ENCODE results near the gene KRTAP4-1. TPM values are rescaled to one million over a fixed set of nuclear protein-coding genes. Genes with fewer than 3 reads are reported as not detected.
A peak's percentile ranks its signal among the peaks of the same experiment; 100 is the strongest.

KRTAP4-1 gene
- polyA plus RNA-seq, 1 donor (not counting 4 experiments of a cell fraction or from before 2014, with no cell fraction given), result not detected

- Histone ChIP-seq H3K9ac (ENCODE audit: control insufficient read depth, extremely low read depth, insufficient read depth, low read length) (no peak overlapping the region), H4K20me1 (ENCODE audit: control insufficient read depth, extremely low read depth, insufficient read depth, low read length) (no peaks in the 10 kb centered on the region), H3K36me3 (ENCODE audit: control insufficient read depth in 2 of 2, extremely low read depth in 1 of 2, insufficient read depth in 2 of 2, low read length in 2 of 2) (no peaks in the 10 kb centered on the region), H3K9me3 (ENCODE audit: control insufficient read depth, low read depth, low read length) (no peaks in the 10 kb centered on the region), H3K4me2 (ENCODE audit: control insufficient read depth, extremely low read depth, insufficient read depth, low read depth, low read length) (no peak overlapping the region), H3K79me2 (ENCODE audit: control insufficient read depth, insufficient read depth, low read length) (no peaks in the 10 kb centered on the region), H3K9me1 (ENCODE audit: control insufficient read depth, extremely low read depth, insufficient read depth, low read length) (no peaks in the 10 kb centered on the region), H2AFZ (ENCODE audit: control insufficient read depth, low read length) (no peak overlapping the region), H3K27ac (ENCODE audit: control insufficient read depth, insufficient read depth, low read length) (no peak overlapping the region), H3K4me3 (ENCODE audit: control insufficient read depth in 2 of 3, extremely low read depth in 1 of 3, insufficient read depth in 2 of 3, low read depth in 1 of 3, low read length in 3 of 3) (no peak overlapping the region), H3K27me3 (ENCODE audit: control insufficient read depth, extremely low read depth, insufficient read depth, low read length) (no peaks in the 10 kb centered on the region), H3K4me1 (ENCODE audit: control insufficient read depth, extremely low read depth, insufficient read depth, low read length) (no peaks in the 10 kb centered on the region)
- FAIRE-seq (peak; percentile 52), DNase-seq (ENCODE audit: low read depth, low spot score) (peak; percentile 5)
- dilution Hi-C loops (cut with MboI; ENCODE audit: extremely low pct_ligation_motif_present, low sequenced_read_pairs), result no loop called here
- no peak for TF ChIP-seq EZH2 (IDR thresholded peaks at IDR 0.05; ENCODE audit: low read length)
- no peak for TF ChIP-seq CTCF (optimal IDR thresholded peaks at IDR 0.05 in 1 of 3, IDR thresholded peaks at IDR 0.05 in 1 of 3, conservative IDR thresholded peaks at IDR 0.05 in 1 of 3; ENCODE audit: extremely low read depth in 1 of 3, insufficient read depth in 2 of 3, low read length in 3 of 3)
Measured at GRCh38 chr17:41211845-41212466, 27.2 kb upstream of the KRTAP4-1 start.

- Histone ChIP-seq H4K20me1 (ENCODE audit: control insufficient read depth, extremely low read depth, insufficient read depth, low read length) (no peaks in the 10 kb centered on the region), H3K4me3 (ENCODE audit: control insufficient read depth in 2 of 3, extremely low read depth in 1 of 3, insufficient read depth in 2 of 3, low read depth in 1 of 3, low read length in 3 of 3) (no peak overlapping the region), H3K9ac (ENCODE audit: control insufficient read depth, extremely low read depth, insufficient read depth, low read length) (no peak overlapping the region), H3K4me2 (ENCODE audit: control insufficient read depth, extremely low read depth, insufficient read depth, low read depth, low read length) (no peak overlapping the region), H3K27me3 (ENCODE audit: control insufficient read depth, extremely low read depth, insufficient read depth, low read length) (no peaks in the 10 kb centered on the region), H3K36me3 (ENCODE audit: control insufficient read depth in 2 of 2, extremely low read depth in 1 of 2, insufficient read depth in 2 of 2, low read length in 2 of 2) (no peaks in the 10 kb centered on the region), H2AFZ (ENCODE audit: control insufficient read depth, low read length) (no peak overlapping the region), H3K9me1 (ENCODE audit: control insufficient read depth, extremely low read depth, insufficient read depth, low read length) (no peaks in the 10 kb centered on the region), H3K27ac (ENCODE audit: control insufficient read depth, insufficient read depth, low read length) (no peak overlapping the region), H3K9me3 (ENCODE audit: control insufficient read depth, low read depth, low read length) (no peaks in the 10 kb centered on the region), H3K79me2 (ENCODE audit: control insufficient read depth, insufficient read depth, low read length) (no peaks in the 10 kb centered on the region), H3K4me1 (ENCODE audit: control insufficient read depth, extremely low read depth, insufficient read depth, low read length) (no peaks in the 10 kb centered on the region)
- DNase-seq (ENCODE audit: low read depth, low spot score), result no peak
- dilution Hi-C loops (cut with MboI; ENCODE audit: extremely low pct_ligation_motif_present, low sequenced_read_pairs), result no loop called here
- FAIRE-seq, result no peak
- TF ChIP-seq EZH2 (IDR thresholded peaks at IDR 0.05; ENCODE audit: low read length), result no peak
- TF ChIP-seq CTCF (optimal IDR thresholded peaks at IDR 0.05 in 1 of 3, IDR thresholded peaks at IDR 0.05 in 1 of 3, conservative IDR thresholded peaks at IDR 0.05 in 1 of 3; ENCODE audit: extremely low read depth in 1 of 3, insufficient read depth in 2 of 3, low read length in 3 of 3), result no peak
Measured at GRCh38 chr17:41199421-41200078, 14.8 kb upstream of the KRTAP4-1 start.

All from keratinocyte (primary cell).